ENCODE data around the gene AMPH. TPM values are rescaled to one million over a fixed set of nuclear protein-coding genes. Genes with fewer than 3 reads are reported as not detected.
A peak's percentile ranks its signal among the peaks of the same experiment; 100 is the strongest.

Gene AMPH
- total and polyA plus RNA-seq, 2 of the 4 experiments (the other 2 are of a cell fraction), result 3.9 to 4.8 TPM

GRCh38 chr7:38669965-38670520 is 38.9 kb upstream of the AMPH start:
- no peak for ATAC-seq (ENCODE audit: low read depth)
- Histone ChIP-seq H3K36me3 (ENCODE audit: control insufficient read depth, insufficient read depth, low read length) (no peaks in the 10 kb centered on the region), H3K18ac (ENCODE audit: low read depth, low read length) (no peak overlapping the region), H3K9me1 (ENCODE audit: insufficient read depth, low read length) (no peaks in the 10 kb centered on the region), H4K91ac (ENCODE audit: insufficient read depth, low read depth, low read length) (no peak overlapping the region), H2AFZ (replicated peaks; ENCODE audit: low read length, poor library complexity) (peak overlapping the region; percentile 17), H3K27me3 (ENCODE audit: control insufficient read depth, insufficient read depth, low read length) (0 out of 2 replicates have a peak, but pooled peaks cover 5% of the 10 kb centered on the region), H3K4ac (ENCODE audit: low read depth, low read length) (no peak overlapping the region), H3K23ac (ENCODE audit: low read depth, low read length) (no peak overlapping the region), H2BK120ac (ENCODE audit: low read depth, low read length) (no peak overlapping the region), H4K8ac (ENCODE audit: low read depth in 2 of 2, low read length in 2 of 2) (no peak overlapping the region), H3K9ac (ENCODE audit: low read depth, low read length) (no peak overlapping the region), H3K79me1 (ENCODE audit: low read depth in 1 of 2, low read length in 2 of 2) (no peaks in the 10 kb centered on the region), H3K4me2 (ENCODE audit: low read depth, low read length) (no peak overlapping the region), H3K56ac (ENCODE audit: extremely low read depth, insufficient read depth, low read length) (no peak overlapping the region), H3K4me3 (ENCODE audit: insufficient read depth, low read depth, low read length) (no peak overlapping the region), H2AK5ac (ENCODE audit: low read depth, low read length) (no peak overlapping the region), H3K4me1 (ENCODE audit: control insufficient read depth, insufficient read depth, low read length) (peaks cover 2% of the 10 kb centered on the region; the same call in 1 of the 2 replicates), H4K20me1 (ENCODE audit: insufficient read depth, low read length) (no peaks in the 10 kb centered on the region), H2AK9ac (replicated peaks; ENCODE audit: low read depth, low read length, poor library complexity) (no peak overlapping the region), H3K27ac (ENCODE audit: insufficient read depth, low read length) (no peak overlapping the region), H3K9me3 (ENCODE audit: control insufficient read depth, insufficient read depth, low read length) (no peaks in the 10 kb centered on the region), H2BK5ac (ENCODE audit: low read depth, low read length, poor library complexity, severe bottlenecking) (no peak overlapping the region), H2BK15ac (ENCODE audit: low read depth, low read length) (no peak overlapping the region), H4K5ac (ENCODE audit: low read depth, low read length) (no peak overlapping the region), H3K14ac (replicated peaks; ENCODE audit: low read depth, low read length) (no peak overlapping the region), H2BK20ac (ENCODE audit: low read depth, low read length) (no peak overlapping the region)
- CTCF ChIA-PET, result no interaction called here
- POLR2A ChIA-PET (ENCODE audit: unreplicated experiment), result no interaction called here
- WGBS, 2 experiments (ENCODE audit: extremely low coverage in 2 of 2, insufficient read length in 1 of 2), result 80% methylated on average over 2 of the region's 5 CpGs; no CpG with 5 or more reads in 1 of the 2 experiments
- in situ Hi-C loops (cut with MboI; ENCODE audit: low sequenced_read_pairs), result no loop called here
- DNase-seq, result no peak
- intact Hi-C loops (cut with micrococcal nuclease), result no loop called here
- dilution Hi-C loops (cut with HindIII; ENCODE audit: low sequenced_read_pairs, unreplicated experiment), result no loop called here
- BruUV-seq (replicated peaks), result no TSS peak
- TF ChIP-seq FOS (IDR thresholded peaks at IDR 0.05; ENCODE audit: low read depth, low read length) (no peak), MAZ (IDR thresholded peaks at IDR 0.05; ENCODE audit: borderline replicate concordance, low read depth, low read length) (no peak), POLR2A (IDR thresholded peaks at IDR 0.05; ENCODE audit: low read depth, low read length) (no peak), MAFK (IDR thresholded peaks at IDR 0.05; ENCODE audit: low read depth, low read length) (no peak), RFX5 (IDR thresholded peaks at IDR 0.05; ENCODE audit: low read depth, low read length) (no peak), CTCF (conservative IDR thresholded peaks at IDR 0.05; ENCODE audit: low read depth, low read length) (no peak), RAD21 (IDR thresholded peaks at IDR 0.05; ENCODE audit: low read length) (no peak)
